Trophoblast cell (in vitro differentiated cells and primary cell): ENCODE data around the gene TESMIN.
A peak's percentile ranks its signal among the peaks of the same experiment; 100 is the strongest.

ENCODE experiments used
- DNase-seq, 2 donors: peaks; one replicate each; pipeline ENCODE4 v3.0.0-alpha.2; 2016
- H2AFZ ChIP-seq: 2 replicates; pipeline ENCODE4 v1.6.1; 2013; ENCODE audit warnings: low read length, moderate library complexity, mild to moderate bottlenecking; ENCODE audit not compliant: insufficient read depth, poor library complexity
- H2AK5ac ChIP-seq: 2 replicates; pipeline ENCODE4 v1.6.1; 2013; ENCODE audit warnings: mild to moderate bottlenecking, low read length
- H2BK120ac ChIP-seq: 2 replicates; pipeline ENCODE4 v1.6.1; 2013; ENCODE audit warnings: low read length, mild to moderate bottlenecking, moderate library complexity; ENCODE audit not compliant: insufficient read depth, poor library complexity
- H2BK12ac ChIP-seq: 2 replicates; pipeline ENCODE4 v1.6.1; 2013; ENCODE audit warnings: mild to moderate bottlenecking, low read length, moderate library complexity
- H2BK5ac ChIP-seq: 2 replicates; pipeline ENCODE4 v1.6.1; 2013; ENCODE audit warnings: low read length, low read depth, moderate library complexity, mild to moderate bottlenecking; ENCODE audit not compliant: poor library complexity
- H3K14ac ChIP-seq: 2 replicates; pipeline ENCODE4 v1.6.1; 2013; ENCODE audit warnings: mild to moderate bottlenecking, low read length
- H3K18ac ChIP-seq: 2 replicates; pipeline ENCODE4 v1.6.1; 2013; ENCODE audit warnings: mild to moderate bottlenecking, low read length
- H3K23ac ChIP-seq: 2 replicates; pipeline ENCODE4 v1.6.1; 2013; ENCODE audit warnings: low read length
- H3K27ac ChIP-seq: 2 replicates; pipeline ENCODE4 v1.5.1; 2013; ENCODE audit warnings: low read depth, mild to moderate bottlenecking, inconsistent platforms, low read length, moderate library complexity
- H3K27me3 ChIP-seq: 2 replicates; pipeline ENCODE4 v1.6.1; 2013; ENCODE audit warnings: inconsistent platforms, mild to moderate bottlenecking, low read length, moderate library complexity; ENCODE audit not compliant: insufficient read depth
- H3K36me3 ChIP-seq, 2 experiments: 1 replicate in 1 of 2; 2 replicates in 1 of 2; pipeline ENCODE4 v1.6.1; 2013; ENCODE audit warnings: low read length in 2 of 2, mild to moderate bottlenecking in 2 of 2, moderate library complexity in 1 of 2; ENCODE audit not compliant: insufficient read depth in 2 of 2, control insufficient read depth in 1 of 2
- H3K4ac ChIP-seq: 2 replicates; pipeline ENCODE4 v1.6.1; 2013; ENCODE audit warnings: low read depth, mild to moderate bottlenecking, low read length, moderate library complexity
- H3K4me1 ChIP-seq, 2 experiments: 1 replicate in 1 of 2; 2 replicates in 1 of 2; pipeline ENCODE4 v1.6.1; 2013; ENCODE audit warnings: low read length in 2 of 2, mild to moderate bottlenecking in 2 of 2, moderate library complexity in 1 of 2; ENCODE audit not compliant: insufficient read depth in 2 of 2, control insufficient read depth in 1 of 2
- H3K4me2 ChIP-seq: 2 replicates; pipeline ENCODE4 v1.6.1; 2013; ENCODE audit warnings: inconsistent platforms, mild to moderate bottlenecking, low read length, moderate library complexity
- H3K4me3 ChIP-seq: 2 replicates; pipeline ENCODE4 v1.5.1; 2013; ENCODE audit warnings: mild to moderate bottlenecking, low read depth, low read length, inconsistent platforms
- H3K79me1 ChIP-seq: one replicate; pipeline ENCODE4 v1.6.1; 2013; ENCODE audit warnings: low read length
- H3K79me2 ChIP-seq: 2 replicates; pipeline ENCODE4 v1.6.1; 2013; ENCODE audit warnings: low read length, mild to moderate bottlenecking; ENCODE audit not compliant: control insufficient read depth, insufficient read depth, poor library complexity
- H3K9ac ChIP-seq: 2 replicates; pipeline ENCODE4 v1.6.1; 2013; ENCODE audit warnings: mild to moderate bottlenecking, low read length
- H3K9me3 ChIP-seq: 2 replicates; pipeline ENCODE4 v1.6.1; 2013; ENCODE audit warnings: low read depth, mild to moderate bottlenecking, control low read depth, inconsistent platforms, low read length; ENCODE audit not compliant: insufficient read depth
- H4K12ac ChIP-seq: 2 replicates; pipeline ENCODE4 v1.6.1; 2013; ENCODE audit warnings: low read depth, mild to moderate bottlenecking, low read length, moderate library complexity
- H4K8ac ChIP-seq: 2 replicates; pipeline ENCODE4 v1.6.1; 2013; ENCODE audit warnings: low read depth, mild to moderate bottlenecking, low read length, moderate library complexity
- H4K91ac ChIP-seq: one replicate; pipeline ENCODE4 v1.6.1; 2013; ENCODE audit warnings: low read depth, mild to moderate bottlenecking, low read length, moderate library complexity
- WGBS: extraction: QIAGEN DNeasy Blood & Tissue Kit; methylation state at CpG from one replicate; pipeline ENCODE4 v1.1.7; 2013; ENCODE audit warnings: missing lambda C conversion rate; ENCODE audit not compliant: insufficient read length, insufficient coverage; ENCODE audit errors: extremely low coverage; 5-methylcytosine and 5-hydroxymethylcytosine counted together

TESMIN gene

DNA sequence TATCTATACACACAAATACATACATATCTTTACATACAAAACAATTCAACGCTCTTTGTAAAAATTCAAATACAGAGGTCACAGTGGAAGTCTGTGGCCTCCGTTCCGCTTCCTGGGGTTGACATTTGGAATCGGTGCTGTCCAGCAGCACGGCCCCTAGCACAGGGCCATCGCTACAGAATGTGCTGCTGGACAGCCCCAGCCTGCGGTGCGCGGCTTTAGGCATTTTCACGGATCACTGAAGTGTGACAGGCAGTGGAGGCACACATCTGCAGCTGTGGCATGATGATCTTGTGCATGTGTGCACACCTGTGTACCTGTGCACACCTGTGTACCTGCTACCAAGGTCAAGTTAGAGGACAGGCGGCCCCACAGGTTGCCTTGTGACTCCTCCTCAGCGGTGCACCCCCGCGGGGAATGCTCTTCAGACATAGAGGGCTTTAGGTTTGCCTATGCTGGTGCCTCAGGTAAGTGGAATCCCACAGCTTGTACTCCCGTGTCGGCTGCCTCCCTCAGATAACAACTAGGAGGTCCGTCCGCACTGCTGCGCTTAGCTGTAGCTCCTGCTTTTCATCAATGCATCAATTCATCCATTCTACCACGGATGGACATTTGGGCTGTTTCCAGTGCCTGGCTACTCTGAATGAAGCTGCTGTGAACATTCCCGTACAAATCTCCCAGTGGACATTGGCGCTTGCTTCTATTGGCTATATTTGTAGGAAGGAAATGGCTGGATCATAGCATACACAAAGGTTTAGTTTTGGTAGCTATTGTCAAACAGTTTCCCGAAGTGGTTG lies 37.1 kb downstream of the TESMIN start:
- H3K9ac ChIP-seq, result no peak overlapping the region
- H2BK12ac ChIP-seq, result no peak overlapping the region
- H2AK5ac ChIP-seq, result no peak overlapping the region
- WGBS, result 100% methylated on average over 1 of the region's 23 CpGs
- no peak overlapping the region for H2BK5ac ChIP-seq
- H3K18ac ChIP-seq, result no peak overlapping the region
- no peak overlapping the region for H3K27ac ChIP-seq
- no peak overlapping the region for H3K4me3 ChIP-seq
- no peak overlapping the region for H4K8ac ChIP-seq
- no peaks in the 10 kb centered on the region for H3K27me3 ChIP-seq
- H2AFZ ChIP-seq, result no peak overlapping the region
- no peak for DNase-seq
- peaks cover 4% of the 10 kb centered on the region for H3K9me3 ChIP-seq
- no peak overlapping the region for H3K14ac ChIP-seq
- H3K79me1 ChIP-seq, result no peaks in the 10 kb centered on the region
- H3K4me1 ChIP-seq, result no peaks in the 10 kb centered on the region
- H4K91ac ChIP-seq, result no peak overlapping the region
- no peak overlapping the region for H3K4ac ChIP-seq
- H2BK120ac ChIP-seq, result no peak overlapping the region
- H3K4me2 ChIP-seq, result no peak overlapping the region
- no peak overlapping the region for H3K23ac ChIP-seq
- no peak overlapping the region for H4K12ac ChIP-seq
- H3K36me3 ChIP-seq, result no peaks in the 10 kb centered on the region
- no peaks in the 10 kb centered on the region for H3K79me2 ChIP-seq

DNA sequence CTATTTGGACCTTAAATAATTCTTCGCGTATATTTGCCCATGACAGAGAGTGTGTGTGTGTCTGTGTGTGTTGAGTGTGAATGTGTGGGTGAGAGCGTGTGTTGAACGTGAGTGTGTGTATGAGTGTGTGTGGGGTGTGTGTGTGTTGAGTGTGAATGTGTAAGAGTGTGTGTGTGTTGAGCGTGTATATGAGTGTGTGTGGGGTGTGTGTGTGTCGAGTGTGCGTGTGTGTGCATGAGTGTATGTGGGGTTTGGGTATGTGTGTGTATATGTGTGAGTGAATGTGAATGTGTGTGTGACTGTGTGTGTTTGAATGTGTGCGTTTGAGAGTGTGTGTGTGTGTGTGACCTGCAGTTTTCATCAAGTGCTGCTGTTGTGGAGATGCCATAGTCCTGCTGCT lies 40.2 kb downstream of the TESMIN start:
- no peak overlapping the region for H4K91ac ChIP-seq
- H4K8ac ChIP-seq, result no peak overlapping the region
- H3K4me1 ChIP-seq, result no peaks in the 10 kb centered on the region
- H4K12ac ChIP-seq, result no peak overlapping the region
- no peaks in the 10 kb centered on the region for H3K79me2 ChIP-seq
- H3K4ac ChIP-seq, result no peak overlapping the region
- H2BK5ac ChIP-seq, result no peak overlapping the region
- no peak overlapping the region for H3K4me2 ChIP-seq
- no peak overlapping the region for H2AFZ ChIP-seq
- no peak overlapping the region for H3K9ac ChIP-seq
- H3K36me3 ChIP-seq, result no peaks in the 10 kb centered on the region
- 100% methylated on average over 5 of the region's 8 CpGs for WGBS
- no peaks in the 10 kb centered on the region for H3K27me3 ChIP-seq
- H3K14ac ChIP-seq, result no peak overlapping the region
- no peak overlapping the region for H2BK12ac ChIP-seq
- no peak overlapping the region for H2BK120ac ChIP-seq
- H3K23ac ChIP-seq, result no peak overlapping the region
- H3K27ac ChIP-seq, result no peak overlapping the region
- peak overlapping the region; percentile 8 for H3K4me3 ChIP-seq
- DNase-seq, result no peak
- no peaks in the 10 kb centered on the region for H3K79me1 ChIP-seq
- peaks cover 2% of the 10 kb centered on the region for H3K9me3 ChIP-seq
- H3K18ac ChIP-seq, result no peak overlapping the region
- no peak overlapping the region for H2AK5ac ChIP-seq

DNA sequence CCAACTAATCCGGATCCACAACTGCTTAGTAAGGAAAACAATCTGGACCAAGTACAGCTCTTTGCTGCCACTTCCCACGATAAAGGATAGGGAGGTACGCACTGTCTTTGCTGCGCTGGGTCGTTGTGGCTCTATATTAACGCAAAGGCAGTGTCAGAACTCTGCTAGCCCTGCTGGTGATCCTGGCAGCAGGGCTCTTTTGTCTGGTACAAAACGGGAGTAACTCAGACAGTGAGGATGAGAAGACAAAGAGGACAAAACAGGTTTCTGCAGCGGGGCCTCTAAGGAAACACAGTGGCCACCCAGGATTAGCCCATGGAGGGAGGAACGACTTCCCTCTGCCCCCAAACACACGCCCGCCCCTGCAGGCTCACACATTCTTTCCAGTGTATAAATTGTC lies 40.9 kb downstream of the TESMIN start:
- Histone ChIP-seq H3K27ac (no peak overlapping the region), H2BK120ac (no peak overlapping the region), H3K79me2 (no peaks in the 10 kb centered on the region), H2AK5ac (no peak overlapping the region), H4K91ac (no peak overlapping the region), H3K14ac (no peak overlapping the region), H3K23ac (no peak overlapping the region), H4K12ac (no peak overlapping the region), H3K36me3 (no peaks in the 10 kb centered on the region), H3K79me1 (no peaks in the 10 kb centered on the region), H2AFZ (no peak overlapping the region), H3K4me3 (no peak overlapping the region), H3K9me3 (peaks cover 2% of the 10 kb centered on the region), H4K8ac (no peak overlapping the region), H3K4me1 (no peaks in the 10 kb centered on the region), H3K4me2 (no peak overlapping the region), H3K18ac (no peak overlapping the region), H3K27me3 (no peaks in the 10 kb centered on the region), H2BK12ac (no peak overlapping the region), H2BK5ac (no peak overlapping the region), H3K9ac (no peak overlapping the region), H3K4ac (no peak overlapping the region)
- DNase-seq, result no peak
- no CpG with 5 or more reads among the region's 11 CpGs for WGBS

DNA sequence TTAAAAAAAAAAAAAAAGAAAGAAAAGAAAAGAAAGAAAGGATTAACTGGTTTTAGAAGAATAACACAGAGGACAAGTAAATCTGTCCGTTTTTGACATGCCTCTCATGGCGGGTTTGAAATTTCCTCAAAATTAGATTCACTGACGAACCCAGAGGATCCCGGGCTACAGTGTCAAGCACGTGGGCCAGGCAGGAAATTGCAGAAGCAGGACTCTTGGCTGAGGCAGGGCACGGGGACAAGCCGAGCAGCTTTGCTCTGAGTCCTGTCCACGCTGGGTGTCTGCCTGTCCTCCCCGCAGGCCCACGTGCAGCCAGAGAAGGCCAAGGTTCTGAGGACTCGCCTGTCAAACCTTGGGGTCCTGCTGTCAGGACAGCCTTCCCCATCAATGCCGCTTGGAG lies 42.3 kb downstream of the TESMIN start:
- H4K91ac ChIP-seq, result no peak overlapping the region
- no peak overlapping the region for H3K4ac ChIP-seq
- no peak overlapping the region for H3K18ac ChIP-seq
- H3K4me1 ChIP-seq, result no peaks in the 10 kb centered on the region
- H4K8ac ChIP-seq, result no peak overlapping the region
- no peaks in the 10 kb centered on the region for H3K79me1 ChIP-seq
- H2BK5ac ChIP-seq, result no peak overlapping the region
- H4K12ac ChIP-seq, result no peak overlapping the region
- no peak overlapping the region for H3K9ac ChIP-seq
- no peak overlapping the region for H2AK5ac ChIP-seq
- H3K4me3 ChIP-seq, result no peak overlapping the region
- no peak overlapping the region for H2AFZ ChIP-seq
- no peak overlapping the region for H3K27ac ChIP-seq
- no peak overlapping the region for H2BK120ac ChIP-seq
- no peak overlapping the region for H2BK12ac ChIP-seq
- peaks cover 3% of the 10 kb centered on the region for H3K9me3 ChIP-seq
- H3K79me2 ChIP-seq, result no peaks in the 10 kb centered on the region
- no peak overlapping the region for H3K14ac ChIP-seq
- no peak overlapping the region for H3K23ac ChIP-seq
- no peak overlapping the region for H3K4me2 ChIP-seq
- no peaks in the 10 kb centered on the region for H3K36me3 ChIP-seq
- no peak for DNase-seq
- H3K27me3 ChIP-seq, result no peaks in the 10 kb centered on the region
- no CpG with 5 or more reads among the region's 12 CpGs for WGBS
